Esophagus squamous epithelium (tissue), 4 donors: ENCODE measurements around the gene SIRPD.

Experiments used
- CTCF ChIP-seq, 6 experiments: fragments of 450-650 bp in 4 of 6; fragments of 200-600 bp in 2 of 6; sonication (generic) in 2 of 6; IDR thresholded peaks; one replicate each; pipeline ENCODE4 v1.5.1; 2016 to 2019; ENCODE audit warnings: antibody characterized with exemption in 6 of 6, mild to moderate bottlenecking in 4 of 6, moderate library complexity in 4 of 6
- POLR2A ChIP-seq, 4 donors: fragments of 450-650 bp; IDR thresholded peaks; one replicate each; pipeline ENCODE4 v1.6.1; 2017; ENCODE audit warnings: antibody characterized with exemption in 4 of 4, mild to moderate bottlenecking in 4 of 4, moderate library complexity in 3 of 4

DNA sequence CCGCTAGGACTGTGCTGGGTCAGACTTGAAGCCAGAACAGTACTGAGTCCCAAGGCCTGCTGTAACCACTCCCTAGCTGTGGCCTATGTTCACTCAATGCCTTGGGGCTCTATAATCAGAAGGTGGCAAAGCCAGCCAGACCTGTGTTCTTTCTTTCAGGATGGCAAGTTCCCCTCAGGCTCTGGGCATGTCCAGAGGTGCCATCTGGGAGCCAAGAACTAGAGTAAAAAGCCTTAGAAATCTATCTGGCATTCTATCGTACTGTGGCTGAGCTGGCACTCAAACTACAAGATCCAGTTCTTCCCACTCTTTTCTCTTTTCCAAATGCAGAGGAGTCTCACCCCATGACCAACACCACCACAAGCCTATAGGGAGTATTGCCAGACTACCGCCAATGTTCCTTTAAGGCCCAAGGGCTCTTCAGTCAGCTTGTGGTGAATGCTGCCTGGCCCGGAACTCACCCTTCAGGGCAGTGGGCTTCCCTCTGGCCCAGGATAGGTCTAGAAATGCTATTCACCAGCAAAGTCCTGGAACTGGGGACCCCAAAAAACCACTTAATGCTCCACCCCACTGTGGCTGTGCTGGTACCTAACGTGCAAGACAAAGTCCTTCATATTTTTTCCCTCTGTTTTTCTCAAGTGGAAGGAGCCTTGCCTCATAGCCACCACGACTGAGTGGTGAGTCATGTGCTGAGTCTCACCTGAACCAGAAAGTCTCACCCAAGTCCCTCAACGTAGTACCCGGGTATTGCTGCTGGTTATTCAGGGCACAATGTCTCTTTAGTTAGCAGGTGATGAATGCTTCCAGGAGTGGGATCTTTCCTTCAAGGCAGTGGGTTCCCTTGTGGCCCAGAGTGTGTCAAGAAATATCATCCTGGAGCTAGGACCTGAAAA, 57.7 kb downstream of the SIRPD start:
- TF ChIP-seq CTCF (IDR thresholded peaks at IDR 0.05) (no peak), POLR2A (IDR thresholded peaks at IDR 0.05) (no peak)
